Hepatocyte (in vitro differentiated cells): ENCODE data around the gene MRPL55.

Experiments used
- CTCF ChIP-seq: fragments of 200-600 bp; sonication (generic); IDR thresholded peaks from 2 replicates; pipeline ENCODE4 v1.5.1; 2016; ENCODE audit warnings: antibody characterized with exemption, mild to moderate bottlenecking; ENCODE audit not compliant: poor library complexity
- EZH2 ChIP-seq: fragments of 200-600 bp; sonication (generic); IDR thresholded peaks from 2 replicates; pipeline ENCODE4 v1.6.1; 2016; ENCODE audit warnings: antibody characterized with exemption, mild to moderate bottlenecking, borderline replicate concordance
- EZH2phosphoT487 ChIP-seq: fragments of 200-600 bp; sonication (generic); IDR thresholded peaks from one replicate; pipeline ENCODE4 v1.6.1; 2018; ENCODE audit warnings: antibody characterized with exemption, mild to moderate bottlenecking, low read depth, moderate library complexity; ENCODE audit not compliant: unreplicated experiment, severe bottlenecking

- TF ChIP-seq CTCF (no peak), EZH2 (no peak), EZH2phosphoT487 (no peak)
Measured at GRCh38 chr1:228112617-228113016, 3.5 kb upstream of the MRPL55 start.
